GM12874 (cell line): ENCODE results near the gene PACSIN2.

Experiments
- CTCF ChIP-seq: IDR thresholded peaks from 2 replicates; pipeline ENCODE4 v1.5.1; 2011; ENCODE audit warnings: low read depth, mild to moderate bottlenecking, control low read depth, low read length, moderate library complexity; ENCODE audit not compliant: insufficient read depth

PACSIN2 gene

GRCh38 chr22:42922374-42923191 lies 92.4 kb downstream of the PACSIN2 start:
- no peak for TF ChIP-seq CTCF

GRCh38 chr22:42920101-42920820 lies 94.7 kb downstream of the PACSIN2 start:
- TF ChIP-seq CTCF = no peak

- TF ChIP-seq CTCF = no peak
Measured at GRCh38 chr22:42919199-42919598, 95.8 kb downstream of the PACSIN2 start.

DNA sequence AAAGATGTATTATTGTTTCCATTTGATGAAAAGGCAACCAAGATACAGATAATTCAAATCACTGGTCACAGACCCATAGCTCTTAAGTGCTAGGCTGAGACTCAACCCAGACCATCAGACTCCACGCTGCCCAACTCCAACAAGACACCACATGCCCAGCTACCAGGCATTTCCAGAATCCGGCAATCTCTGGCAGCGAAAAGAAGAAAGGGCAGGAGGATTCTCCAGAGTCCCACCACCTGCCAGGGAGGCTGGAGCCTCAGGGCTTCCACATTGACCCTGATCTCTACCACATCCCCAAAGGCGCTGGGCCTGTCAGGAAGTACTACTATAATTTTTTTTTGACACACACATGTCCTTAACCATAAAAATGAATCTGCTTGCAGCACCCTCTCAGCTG lies 96.4 kb downstream of the PACSIN2 start:
- no peak for TF ChIP-seq CTCF

- TF ChIP-seq CTCF = no peak
Measured at GRCh38 chr22:42915980-42916765, 98.8 kb downstream of the PACSIN2 start.

GRCh38 chr22:42914511-42915076 lies 100.4 kb downstream of the PACSIN2 start:
- TF ChIP-seq CTCF = no peak

DNA sequence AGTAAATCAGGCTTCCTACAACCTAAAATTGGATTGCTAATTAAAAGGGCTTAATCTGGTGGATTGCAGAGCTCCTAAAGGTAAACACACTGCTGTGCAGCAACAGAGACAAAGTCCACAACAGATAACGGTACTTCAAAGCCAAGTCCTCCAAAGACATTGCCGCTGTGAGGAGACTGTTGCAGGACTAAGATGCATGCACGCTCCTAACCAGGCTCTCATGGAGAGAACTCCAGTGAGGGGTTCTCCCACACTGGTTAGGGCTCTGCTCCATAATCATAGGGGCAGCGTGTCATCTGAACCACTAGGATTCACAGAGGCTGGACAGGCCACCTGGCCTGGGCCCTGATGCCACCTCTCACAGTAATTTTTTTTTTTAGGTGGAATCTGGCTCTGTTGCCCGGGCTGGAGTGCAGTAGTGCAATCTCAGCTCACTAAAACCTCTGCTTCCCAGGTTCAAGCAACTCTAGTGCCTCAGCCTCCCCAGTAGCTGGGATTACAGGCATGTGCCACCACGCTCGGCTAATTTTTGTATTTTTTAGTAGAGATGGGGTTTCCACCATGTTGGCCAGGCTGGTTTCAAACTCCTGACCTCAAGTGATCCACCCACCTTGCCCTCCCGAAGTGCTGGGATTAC lies 101.0 kb downstream of the PACSIN2 start:
- no peak for TF ChIP-seq CTCF
